T-helper 2 cell treated with Interferon-gamma antibody and Interleukin-4, amounts not matched to agents 100 ng/mL and 5 ng/mL, for 36 hours (primary cell): Measurements from ENCODE around the gene ADARB1. TPM values are rescaled to one million over a fixed set of nuclear protein-coding genes. Genes with fewer than 3 reads are reported as not detected.

Experiments used
- intact Hi-C: fragments of 100-400 bp; cut with micrococcal nuclease; formaldehyde crosslinking; loops from one replicate; pipeline ENCODE4 v1.15.1; 2023
- total RNA-seq: library from RNA; stranded (reverse); gene quantifications from 2 replicates; pipeline ENCODE4 v1.2.3, GENCODE V29; 2022

The ADARB1 gene
- total RNA-seq, 1 donor from 2014 or later, result 51.5 TPM

DNA sequence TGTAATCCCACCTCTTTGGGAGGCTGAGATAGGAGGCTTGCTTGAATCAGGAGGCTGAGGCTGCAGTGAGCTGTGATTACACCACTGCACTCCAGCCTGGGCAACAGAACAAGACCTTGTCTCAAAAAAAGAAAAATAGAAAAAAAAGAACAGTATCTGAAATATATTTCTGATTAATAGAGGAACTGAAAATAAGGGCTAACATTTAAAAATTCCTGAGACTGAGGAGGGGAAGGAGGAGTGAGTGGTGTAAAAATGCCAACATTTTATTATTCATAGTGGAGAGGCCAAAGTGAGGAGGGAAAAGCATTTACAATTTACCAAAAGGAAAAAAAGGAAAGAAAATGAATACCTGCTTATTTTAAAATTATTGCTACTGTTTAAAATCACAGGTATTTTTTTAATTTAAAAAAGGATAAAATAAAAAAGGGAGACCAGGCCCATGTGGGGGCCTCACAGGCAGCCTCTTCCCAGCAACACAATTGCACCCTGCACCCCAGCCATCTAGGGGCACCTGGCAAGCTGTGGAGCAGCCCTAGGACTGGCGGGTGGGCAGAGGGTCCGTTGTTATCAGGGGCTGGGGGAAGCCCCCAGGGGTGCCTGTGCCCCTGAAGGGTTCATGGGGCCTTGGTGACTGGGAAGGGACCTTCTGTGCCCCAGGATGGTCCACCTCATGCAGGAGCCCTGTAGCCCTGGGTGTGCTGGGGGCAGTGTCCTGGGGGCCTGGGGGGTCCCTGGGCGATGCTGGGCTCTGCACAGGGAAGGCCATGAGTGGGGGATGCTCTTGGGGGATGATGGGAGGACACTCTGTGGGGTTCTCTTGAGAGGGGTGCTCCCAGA lies 34.8 kb upstream of the ADARB1 start:
- intact Hi-C loops, result no loop called here

DNA sequence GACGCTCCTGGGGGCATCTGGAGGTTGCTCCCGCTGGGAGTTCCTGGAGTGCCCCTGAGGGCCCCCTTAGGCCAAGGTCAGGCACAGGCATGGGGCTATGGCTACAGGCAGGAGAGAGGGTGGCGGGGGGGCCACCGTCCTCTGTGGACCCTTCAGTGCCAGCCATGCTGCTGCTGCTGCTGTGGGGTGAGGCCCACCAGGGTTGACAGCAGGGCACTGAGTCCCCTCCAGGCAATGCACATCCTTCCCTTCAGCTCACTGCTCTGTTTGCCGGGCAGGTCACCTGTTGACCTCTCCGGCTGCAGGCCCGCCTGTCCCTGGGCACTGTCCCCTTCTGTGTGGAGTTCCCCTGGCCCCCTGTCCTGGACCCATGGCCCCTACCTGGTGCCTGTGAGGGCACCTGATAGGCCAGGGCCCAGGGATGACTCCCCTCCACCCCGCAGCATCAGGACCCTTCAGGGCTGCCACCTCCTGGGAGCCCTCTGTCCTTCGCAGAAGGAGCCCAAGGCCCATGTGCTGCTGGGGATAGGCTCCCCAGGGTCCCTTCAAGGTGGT lies 34.1 kb upstream of the ADARB1 start:
- intact Hi-C loops, result no loop called here

DNA sequence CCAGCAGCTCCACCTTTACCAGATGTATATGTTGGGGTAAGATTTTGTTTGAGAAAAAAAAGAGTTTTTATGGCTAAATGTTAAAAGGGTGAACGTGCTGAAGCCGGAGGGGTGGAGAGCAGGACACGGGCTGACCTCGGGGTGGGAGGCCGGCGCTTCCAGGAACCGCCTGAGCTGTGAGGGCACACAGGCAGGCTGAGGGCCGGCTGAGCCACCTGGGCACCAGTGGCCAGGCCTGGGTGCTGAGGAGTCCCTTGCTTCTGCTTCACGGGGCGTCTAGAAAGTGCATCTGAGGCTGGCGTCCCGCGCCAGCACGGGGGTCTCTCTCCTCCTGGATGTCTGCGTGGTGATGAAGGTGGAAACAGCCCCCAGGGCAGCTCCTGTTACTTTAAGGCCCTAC lies 33.6 kb upstream of the ADARB1 start:
- intact Hi-C loops, result no loop called here

DNA sequence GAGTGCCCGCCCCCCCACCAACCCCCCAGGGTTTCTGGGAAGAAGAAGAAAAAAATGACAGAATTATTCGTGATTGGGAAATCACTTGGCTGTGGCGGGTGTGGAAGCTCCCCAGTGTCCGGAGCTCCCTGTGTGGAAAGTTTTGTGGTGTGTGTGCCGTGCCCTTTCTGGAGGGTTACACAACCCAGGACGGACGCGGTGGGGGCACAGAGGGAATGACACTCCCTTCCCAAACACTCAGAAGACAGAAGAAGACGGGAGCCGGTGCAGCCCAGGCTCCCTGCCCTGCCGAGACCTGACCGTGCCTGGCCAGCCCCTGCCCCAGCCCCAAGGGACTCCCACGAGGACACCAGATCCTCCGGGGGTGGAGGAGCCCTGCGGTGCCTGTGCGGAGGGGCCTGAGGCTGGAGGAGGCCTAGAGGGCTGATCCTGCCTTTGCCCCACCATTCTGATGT lies 33.0 kb upstream of the ADARB1 start:
- intact Hi-C loops, result no loop called here

DNA sequence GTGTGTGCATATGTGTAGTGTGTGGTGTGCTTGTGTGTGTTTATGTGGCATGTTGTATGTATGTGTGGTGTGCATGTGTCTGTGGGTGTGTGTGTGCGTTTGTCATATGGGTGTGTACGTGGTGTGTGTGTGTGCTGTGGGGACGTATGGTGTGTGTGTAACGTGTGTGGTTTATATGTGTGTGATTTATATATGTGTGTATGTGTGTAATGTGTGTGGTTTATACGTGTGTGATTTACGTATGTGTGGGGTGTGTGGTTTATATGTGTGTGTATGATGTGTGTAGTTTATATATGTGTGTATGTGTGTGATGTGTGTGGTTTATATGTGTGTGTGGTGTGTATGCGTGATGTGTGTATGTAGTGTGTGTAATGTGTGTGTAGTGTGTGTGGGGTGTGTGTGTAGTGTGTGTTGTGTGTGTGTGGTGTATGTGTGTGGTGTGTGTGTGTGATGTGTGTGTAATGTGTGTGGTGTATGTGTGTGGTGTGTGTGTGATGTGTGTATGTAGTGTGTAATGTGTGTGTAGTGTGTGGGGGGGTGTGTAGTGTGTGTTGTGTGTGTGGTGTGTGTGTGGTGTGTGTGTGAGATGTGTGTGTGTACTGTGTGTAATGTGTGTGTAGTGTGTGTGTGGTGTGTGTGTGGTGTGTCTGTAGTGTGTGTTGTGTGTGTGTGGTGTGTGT lies 32.3 kb upstream of the ADARB1 start:
- intact Hi-C loops, result no loop called here

DNA sequence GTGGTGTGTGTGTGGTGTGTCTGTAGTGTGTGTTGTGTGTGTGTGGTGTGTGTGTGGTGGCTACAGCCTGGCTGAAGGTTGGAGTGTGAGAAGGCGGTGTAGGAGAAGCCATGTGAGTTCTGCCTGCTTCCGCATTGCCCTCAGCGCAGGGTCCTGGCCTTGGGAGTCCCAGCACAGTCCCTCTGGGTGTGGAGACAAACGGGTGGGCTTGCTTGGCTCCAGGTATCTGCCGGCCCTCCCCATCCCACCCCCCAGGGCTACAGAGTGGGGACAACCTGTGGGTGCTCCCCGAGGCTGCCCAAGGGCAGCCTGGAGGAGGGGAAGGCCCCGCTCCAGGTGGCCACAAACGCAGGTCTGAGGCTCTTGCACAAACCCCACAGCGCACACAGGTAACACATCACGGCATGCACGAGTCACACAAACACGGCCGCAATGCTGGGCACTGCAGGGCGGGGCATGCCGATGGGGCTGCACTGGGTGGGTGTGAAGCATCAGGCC lies 31.7 kb upstream of the ADARB1 start:
- intact Hi-C loops, result no loop called here

DNA sequence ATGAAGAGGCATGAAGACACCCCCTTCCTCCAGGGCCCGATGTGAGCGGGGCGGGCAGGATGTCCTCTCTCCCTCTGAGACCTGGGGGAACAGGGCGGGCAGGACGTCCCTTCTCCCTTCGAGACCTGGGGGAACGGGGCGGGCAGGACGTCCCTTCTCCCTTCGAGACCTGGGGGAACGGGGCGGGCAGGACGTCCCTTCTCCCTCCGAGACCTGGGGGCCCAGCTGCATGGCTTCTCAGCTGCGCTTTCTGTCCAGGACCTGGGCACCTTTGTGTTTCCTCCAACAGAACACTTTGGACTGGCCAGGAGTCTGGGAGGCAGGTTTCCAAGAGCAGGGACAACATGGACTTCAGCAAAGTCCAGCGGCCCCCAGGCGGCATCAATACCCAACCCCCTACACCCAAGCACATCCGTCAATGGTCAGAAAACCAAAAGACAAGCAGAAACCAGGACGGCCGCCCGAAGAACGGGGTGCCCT lies 30.8 kb upstream of the ADARB1 start:
- intact Hi-C loops, result no loop called here

DNA sequence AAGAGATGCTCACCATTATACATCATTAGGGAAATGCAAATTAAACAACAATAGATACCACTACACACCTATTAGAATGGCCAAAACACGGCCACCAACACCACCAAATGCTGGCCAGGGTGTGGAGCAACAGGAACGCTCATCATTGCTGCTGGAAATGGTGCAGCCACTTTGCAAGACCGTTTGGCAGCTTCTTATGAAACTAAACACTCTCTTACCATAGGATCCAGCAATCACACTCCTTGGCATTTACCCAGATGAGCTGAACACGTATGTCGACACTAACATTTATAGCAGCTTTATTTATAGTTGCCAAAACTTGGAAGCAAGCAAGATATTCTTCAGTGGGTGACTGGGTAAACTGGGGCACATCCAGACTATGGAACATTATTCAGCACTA lies 28.9 kb upstream of the ADARB1 start:
- intact Hi-C loops, result no loop called here

DNA sequence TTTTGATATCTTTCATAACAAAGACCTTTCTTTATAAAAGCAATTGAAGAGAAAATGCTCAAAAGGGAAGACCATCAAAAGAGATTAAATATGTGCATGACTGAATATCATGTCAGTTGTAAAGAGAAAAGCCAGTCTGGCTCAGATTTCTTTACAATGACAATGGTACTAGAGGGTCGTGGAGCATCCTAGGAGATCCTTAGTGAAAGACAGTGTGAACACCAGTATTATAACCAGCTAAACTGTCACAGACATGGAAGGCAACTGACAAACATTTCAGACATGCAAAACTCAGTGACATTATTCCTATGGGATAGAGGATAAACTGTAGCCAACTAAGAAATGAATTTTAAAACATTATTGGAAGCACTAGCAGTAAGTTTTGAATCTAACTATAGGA lies 27.1 kb upstream of the ADARB1 start:
- intact Hi-C loops, result no loop called here

DNA sequence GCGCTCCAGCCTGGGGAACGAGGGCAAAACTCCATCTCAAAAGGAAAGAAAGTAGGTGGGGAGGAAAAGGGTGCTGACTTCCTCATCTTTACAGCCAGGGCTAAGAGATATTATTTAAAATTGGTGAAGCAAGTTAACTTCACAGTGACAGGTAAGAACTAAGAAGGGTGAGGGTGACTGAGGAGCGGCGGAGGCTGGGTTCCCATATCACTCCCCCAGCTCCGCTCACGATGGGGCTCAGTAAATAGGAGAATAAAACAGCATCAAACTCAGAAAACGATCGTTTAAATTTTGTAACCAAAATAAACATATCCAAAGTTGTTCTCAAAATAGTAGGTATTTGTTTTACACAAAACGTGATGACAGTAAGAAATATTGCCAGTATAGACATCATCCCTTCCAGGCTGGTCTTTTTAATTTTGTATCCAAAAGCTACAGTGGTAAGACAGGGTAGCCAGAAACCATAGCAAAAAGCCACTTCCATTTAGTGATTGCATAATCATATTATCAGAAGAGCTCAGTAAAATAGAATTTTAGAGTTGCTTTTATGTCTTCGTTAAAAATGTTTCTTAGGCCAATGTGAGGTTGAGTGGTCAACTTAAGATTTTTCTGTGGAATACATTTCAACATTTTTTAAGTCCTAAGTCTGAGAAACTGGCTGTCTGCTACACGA lies 26.2 kb upstream of the ADARB1 start:
- intact Hi-C loops, result no loop called here

DNA sequence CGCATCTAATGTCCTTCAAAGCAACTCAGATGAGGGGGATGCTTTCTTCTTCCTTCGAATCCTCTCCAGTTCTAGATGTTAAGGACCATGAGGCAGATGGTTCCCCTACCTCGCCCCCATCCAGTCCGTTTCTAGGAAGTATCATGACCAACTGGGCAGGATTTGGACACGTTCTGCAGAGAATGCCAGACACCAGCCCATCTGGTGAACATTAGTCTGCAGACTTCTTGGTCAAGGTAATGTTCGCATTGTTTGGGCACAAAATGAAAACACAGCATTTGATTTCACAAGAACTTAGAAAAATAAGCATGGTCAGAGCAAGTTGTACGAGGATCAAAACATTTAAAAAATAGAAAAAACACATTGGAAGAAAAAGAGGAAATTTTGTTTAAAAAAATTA lies 25.4 kb upstream of the ADARB1 start:
- intact Hi-C loops, result no loop called here

DNA sequence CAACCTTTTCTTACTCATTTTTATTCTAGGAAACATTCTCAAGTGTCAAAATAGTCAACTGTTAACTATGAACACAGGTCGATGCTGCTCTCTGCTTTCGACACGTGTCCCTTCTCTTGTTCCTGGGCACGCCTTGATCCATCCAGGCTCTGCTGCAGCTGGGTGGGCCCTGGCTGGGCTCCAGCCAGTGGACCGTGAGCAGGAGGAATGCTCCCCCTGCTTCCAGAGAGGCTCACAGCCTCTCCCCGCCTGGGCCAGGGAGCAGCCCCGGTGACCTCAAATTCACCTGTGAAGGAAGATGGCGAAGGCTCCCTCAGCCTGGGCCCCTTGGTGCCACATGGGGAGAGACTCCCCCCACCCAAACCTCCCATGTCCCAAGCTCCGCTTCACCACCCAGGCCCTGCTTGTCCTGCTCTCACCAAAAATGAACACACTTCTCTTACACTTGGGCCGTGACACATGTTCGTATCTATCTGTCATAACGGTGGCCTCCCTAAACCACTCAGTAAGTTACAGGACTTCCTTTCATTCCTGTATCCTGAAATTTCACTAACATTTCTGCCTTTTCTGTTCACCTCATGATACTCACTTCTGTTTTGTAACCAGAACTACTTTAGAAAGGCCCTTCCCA lies 24.6 kb upstream of the ADARB1 start:
- intact Hi-C loops, result no loop called here

DNA sequence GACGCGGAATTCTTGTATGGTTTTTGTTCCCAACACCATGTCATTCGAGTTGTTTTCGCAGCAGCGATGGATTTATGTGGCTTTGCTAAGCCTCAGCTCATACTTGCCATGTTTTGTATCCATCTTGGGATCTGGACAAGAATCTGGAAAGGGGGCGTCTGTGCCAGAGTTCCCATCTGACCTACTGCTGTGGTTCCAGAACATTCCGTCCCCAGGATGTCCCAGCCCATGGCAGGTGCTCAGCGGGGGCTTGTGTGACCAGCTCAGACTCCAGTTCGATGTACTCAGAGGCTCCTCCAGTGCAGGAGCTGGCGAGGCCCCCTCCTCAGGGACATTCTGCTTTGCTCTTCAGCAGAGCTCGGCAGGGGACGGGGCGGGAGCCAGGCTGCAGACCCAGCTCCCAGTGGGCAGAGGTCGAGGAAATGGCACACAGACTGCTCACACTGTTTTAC lies 24.0 kb upstream of the ADARB1 start:
- intact Hi-C loops, result no loop called here

DNA sequence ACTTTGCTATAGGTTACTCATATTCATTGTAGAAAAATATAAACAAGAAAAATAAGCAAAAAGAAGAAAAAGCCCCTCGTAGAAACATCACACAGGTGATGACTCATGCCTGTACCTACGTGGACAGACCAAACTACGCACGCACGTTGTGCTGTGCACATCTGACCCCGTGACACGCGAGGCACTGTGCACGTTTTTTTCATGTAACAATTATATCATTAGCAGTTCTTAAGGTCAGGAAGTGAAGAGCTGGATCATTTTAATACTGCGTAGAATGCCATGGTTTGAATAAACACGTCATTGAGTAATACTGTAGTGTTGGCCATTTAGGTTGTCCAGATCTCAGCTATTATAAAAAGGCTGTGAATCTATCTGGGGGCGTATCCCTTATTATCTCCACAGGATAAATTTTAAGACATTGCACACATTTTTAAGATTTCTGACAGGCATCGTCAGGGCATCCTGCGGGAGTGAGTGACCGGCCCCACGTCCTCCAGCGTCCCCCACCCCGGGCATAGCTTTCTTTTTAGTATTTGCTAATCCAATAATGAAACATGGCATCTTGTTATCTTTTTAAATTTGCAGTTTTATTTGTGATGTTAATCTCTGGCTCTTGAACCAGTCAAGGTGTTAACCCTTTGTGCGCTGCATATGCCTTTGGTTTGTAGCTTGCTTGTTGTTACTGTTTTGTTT lies 23.4 kb upstream of the ADARB1 start:
- intact Hi-C loops, result no loop called here

DNA sequence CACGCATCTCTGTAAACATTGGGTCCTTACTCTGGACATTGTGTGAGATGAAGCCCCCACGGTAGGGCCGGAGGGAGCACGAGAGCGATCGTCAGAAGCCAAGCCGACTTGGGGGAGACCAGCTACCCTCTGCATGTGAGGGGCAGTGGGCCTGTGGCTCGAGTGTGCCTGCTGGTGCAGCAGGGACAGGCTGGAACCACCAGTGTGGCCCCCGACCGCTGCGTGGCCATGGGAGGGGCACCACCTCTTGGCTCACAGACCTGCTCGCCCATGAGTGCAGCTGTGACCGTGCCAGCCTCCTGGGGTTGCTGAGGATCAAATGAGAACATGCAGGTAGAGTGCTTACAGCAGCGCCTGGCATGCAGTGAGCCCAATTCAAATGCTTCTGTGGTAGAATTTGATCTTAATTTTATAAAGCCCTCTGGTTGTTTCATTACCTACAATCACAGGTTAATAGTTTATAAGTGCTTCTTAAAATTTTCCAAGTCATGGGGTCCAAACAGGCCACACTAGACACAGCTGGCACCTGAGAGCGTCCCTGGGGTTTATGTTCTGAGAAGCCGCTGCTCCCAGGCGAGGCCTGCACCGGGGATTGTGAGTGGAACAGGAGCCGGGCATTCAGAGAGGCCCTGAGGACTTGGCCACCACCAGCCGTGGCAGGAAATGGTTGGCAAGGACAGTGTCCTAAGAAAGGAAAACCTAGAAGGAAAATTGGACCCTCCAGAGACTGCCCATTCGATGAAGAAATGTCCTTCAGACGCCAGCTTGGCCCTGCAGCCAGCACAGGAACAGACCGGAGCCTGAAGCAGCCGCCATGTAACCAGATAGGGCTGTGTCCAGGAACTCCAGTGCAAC lies 22.6 kb upstream of the ADARB1 start:
- intact Hi-C loops, result no loop called here

DNA sequence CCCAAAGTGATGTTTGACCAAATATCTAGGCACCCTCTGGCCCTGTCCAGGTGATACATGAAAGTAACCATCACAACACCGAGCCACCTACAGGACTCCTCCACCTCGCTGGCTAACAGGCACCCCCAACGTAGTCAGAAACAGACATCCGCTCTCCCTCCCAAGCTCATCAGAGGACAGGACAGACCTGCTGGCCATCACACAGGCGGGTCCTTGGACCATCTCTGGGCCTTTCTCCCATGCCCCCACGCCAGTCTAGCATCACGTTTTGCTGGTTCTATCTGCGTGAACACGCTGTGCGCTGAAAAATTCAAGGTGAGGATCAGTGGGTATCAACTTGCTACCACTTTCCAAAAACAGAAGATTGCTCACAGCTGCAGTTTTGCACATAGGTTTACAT lies 21.4 kb upstream of the ADARB1 start:
- intact Hi-C loops, result no loop called here

DNA sequence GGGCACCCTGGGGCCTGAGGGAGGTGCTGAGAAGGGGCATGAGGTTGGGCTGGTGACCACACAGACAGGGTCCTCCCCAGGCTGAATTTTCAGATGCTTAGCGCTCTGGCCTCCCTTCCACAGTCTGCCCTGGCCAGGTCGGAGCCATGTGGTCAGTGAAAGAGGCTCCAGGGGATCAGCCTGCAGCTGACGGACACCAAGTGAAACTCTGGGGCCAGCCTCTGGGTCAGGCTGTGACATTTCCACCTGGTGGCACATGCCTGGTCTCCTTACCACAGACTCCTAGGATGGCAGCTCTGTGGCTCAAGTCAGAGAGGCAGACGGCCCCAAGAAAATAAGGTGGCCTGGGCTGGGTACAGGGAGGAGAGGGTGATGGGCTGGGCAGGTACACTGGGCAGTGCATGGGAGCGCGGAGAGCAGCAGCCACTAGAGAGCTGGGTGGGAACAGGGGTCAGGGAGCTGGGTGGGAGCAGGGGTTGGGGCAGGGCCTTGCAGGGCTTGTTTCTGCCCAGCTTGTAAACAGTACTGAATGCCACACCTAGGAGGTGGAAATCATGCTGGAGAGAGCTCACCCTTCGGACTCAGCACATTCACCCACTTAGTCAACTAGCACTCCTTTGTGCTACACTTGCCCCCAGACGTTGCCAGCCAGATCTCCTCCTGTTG lies 20.7 kb upstream of the ADARB1 start:
- intact Hi-C loops, result no loop called here

DNA sequence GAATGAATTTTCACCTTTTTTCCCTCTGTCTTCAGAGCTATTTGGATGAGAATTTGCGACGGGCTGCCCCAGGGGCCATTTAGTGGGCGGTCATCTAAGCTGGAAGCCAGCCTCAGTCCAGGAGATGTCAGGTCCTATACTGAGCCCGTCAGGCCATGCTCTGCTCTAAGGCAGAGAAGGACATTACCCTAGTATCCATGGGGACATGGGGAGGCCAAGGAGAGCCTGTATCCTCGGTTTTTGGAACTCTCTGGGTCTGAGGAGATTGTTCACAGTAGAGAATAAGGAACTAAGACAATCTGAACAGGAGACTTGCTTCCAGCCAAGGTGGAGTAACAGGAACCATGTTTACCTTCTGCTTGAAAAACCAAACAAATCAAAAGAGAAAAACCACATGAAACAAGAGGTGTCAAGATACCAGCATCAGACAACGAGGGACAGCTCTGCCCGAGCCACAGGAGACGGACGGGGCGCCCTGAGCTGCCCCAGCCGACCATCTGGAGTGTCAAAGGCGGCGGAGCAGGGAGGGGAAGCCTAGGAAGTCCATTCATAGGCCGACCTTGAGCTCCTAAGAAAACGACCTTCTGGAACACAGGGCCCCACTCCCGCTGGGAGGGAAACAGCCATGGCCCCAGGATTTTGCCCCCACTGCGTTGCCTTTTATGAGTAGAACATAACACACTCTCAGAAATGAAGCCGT lies 20.0 kb upstream of the ADARB1 start:
- intact Hi-C loops, result no loop called here
